ENCODE data around the gene SLX4.

SLX4 gene

DNA sequence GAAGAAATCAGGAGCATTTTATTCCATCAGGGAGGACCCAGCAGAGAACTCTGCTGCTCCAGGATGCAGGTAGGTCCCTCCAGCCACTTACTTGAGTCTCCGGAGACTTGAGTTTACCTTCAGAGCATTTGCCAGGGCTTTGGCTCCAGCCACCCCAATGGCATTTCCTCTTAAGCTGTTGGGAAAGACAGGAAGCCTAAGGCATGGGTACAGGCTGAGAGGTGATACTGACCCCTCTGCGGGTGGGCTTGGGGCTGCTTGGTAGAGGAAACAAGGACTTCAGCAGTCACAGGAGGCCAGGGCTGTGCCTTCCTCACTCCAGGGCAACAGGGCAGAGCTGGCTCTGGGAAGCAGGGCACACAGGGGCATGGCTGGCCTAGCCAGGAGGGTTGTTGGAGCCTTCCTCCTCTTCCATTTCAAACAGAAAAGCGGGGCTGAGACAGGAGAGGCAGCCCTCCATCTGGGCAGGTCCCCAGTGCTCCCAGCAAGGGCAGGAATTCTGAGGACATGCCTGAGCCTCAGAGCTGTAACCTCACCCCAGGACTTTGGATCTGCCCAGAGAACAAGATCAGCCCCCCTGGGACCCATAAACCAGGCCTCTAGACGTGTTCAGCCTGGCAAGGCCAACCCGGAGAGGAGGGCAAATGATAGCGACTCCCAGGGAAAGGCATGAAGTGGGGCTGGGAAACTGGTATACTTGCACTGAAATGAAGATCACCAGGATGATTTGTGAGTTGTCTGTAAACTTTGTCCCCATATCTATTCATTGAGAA is 68.6 kb downstream of the SLX4 start:
- TF ChIP-seq OSR1 (CRISPR knock-in tag; IDR thresholded peaks at IDR 0.05): no peak
- TF ChIP-seq ZNF8 (CRISPR knock-in tag; IDR thresholded peaks at IDR 0.05): no peak
- TF ChIP-seq, protein P1, sequence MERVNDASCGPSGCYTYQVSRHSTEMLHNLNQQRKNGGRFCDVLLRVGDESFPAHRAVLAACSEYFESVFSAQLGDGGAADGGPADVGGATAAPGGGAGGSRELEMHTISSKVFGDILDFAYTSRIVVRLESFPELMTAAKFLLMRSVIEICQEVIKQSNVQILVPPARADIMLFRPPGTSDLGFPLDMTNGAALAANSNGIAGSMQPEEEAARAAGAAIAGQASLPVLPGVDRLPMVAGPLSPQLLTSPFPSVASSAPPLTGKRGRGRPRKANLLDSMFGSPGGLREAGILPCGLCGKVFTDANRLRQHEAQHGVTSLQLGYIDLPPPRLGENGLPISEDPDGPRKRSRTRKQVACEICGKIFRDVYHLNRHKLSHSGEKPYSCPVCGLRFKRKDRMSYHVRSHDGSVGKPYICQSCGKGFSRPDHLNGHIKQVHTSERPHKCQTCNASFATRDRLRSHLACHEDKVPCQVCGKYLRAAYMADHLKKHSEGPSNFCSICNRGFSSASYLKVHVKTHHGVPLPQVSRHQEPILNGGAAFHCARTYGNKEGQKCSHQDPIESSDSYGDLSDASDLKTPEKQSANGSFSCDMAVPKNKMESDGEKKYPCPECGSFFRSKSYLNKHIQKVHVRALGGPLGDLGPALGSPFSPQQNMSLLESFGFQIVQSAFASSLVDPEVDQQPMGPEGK (CRISPR knock-in tag; IDR thresholded peaks at IDR 0.05; ENCODE audit: borderline replicate concordance): no peak
- no peak for TF ChIP-seq TOX (CRISPR knock-in tag; IDR thresholded peaks at IDR 0.05; ENCODE audit: borderline replicate concordance)
- no peak for TF ChIP-seq GLIS3 (CRISPR knock-in tag; IDR thresholded peaks at IDR 0.05)
- no peak for TF ChIP-seq ZFP3 (CRISPR knock-in tag; IDR thresholded peaks at IDR 0.05)
- TF ChIP-seq, protein P2, sequence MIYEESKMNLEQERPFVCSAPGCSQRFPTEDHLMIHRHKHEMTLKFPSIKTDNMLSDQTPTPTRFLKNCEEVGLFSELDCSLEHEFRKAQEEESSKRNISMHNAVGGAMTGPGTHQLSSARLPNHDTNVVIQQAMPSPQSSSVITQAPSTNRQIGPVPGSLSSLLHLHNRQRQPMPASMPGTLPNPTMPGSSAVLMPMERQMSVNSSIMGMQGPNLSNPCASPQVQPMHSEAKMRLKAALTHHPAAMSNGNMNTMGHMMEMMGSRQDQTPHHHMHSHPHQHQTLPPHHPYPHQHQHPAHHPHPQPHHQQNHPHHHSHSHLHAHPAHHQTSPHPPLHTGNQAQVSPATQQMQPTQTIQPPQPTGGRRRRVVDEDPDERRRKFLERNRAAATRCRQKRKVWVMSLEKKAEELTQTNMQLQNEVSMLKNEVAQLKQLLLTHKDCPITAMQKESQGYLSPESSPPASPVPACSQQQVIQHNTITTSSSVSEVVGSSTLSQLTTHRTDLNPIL (CRISPR knock-in tag; IDR thresholded peaks at IDR 0.05; ENCODE audit: low read depth): no peak
- TF ChIP-seq SNAI2 (CRISPR knock-in tag; IDR thresholded peaks at IDR 0.05): no peak
- TF ChIP-seq RARB (CRISPR knock-in tag; IDR thresholded peaks at IDR 0.05): no peak
- TF ChIP-seq ZNF565 (CRISPR knock-in tag; conservative IDR thresholded peaks at IDR 0.05; ENCODE audit: low read depth): no peak
- no peak for TF ChIP-seq ZC3H10 (CRISPR knock-in tag; IDR thresholded peaks at IDR 0.05)
- no peak for TF ChIP-seq TCF4 (CRISPR knock-in tag; IDR thresholded peaks at IDR 0.05; ENCODE audit: borderline replicate concordance)
- TF ChIP-seq, protein P3, sequence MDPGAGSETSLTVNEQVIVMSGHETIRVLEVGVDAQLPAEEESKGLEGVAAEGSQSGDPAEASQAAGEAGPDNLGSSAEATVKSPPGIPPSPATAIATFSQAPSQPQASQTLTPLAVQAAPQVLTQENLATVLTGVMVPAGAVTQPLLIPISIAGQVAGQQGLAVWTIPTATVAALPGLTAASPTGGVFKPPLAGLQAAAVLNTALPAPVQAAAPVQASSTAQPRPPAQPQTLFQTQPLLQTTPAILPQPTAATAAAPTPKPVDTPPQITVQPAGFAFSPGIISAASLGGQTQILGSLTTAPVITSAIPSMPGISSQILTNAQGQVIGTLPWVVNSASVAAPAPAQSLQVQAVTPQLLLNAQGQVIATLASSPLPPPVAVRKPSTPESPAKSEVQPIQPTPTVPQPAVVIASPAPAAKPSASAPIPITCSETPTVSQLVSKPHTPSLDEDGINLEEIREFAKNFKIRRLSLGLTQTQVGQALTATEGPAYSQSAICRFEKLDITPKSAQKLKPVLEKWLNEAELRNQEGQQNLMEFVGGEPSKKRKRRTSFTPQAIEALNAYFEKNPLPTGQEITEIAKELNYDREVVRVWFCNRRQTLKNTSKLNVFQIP (CRISPR knock-in tag; IDR thresholded peaks at IDR 0.05; ENCODE audit: borderline replicate concordance, low read depth): no peak
- peak; percentile 25 for ATAC-seq

DNA sequence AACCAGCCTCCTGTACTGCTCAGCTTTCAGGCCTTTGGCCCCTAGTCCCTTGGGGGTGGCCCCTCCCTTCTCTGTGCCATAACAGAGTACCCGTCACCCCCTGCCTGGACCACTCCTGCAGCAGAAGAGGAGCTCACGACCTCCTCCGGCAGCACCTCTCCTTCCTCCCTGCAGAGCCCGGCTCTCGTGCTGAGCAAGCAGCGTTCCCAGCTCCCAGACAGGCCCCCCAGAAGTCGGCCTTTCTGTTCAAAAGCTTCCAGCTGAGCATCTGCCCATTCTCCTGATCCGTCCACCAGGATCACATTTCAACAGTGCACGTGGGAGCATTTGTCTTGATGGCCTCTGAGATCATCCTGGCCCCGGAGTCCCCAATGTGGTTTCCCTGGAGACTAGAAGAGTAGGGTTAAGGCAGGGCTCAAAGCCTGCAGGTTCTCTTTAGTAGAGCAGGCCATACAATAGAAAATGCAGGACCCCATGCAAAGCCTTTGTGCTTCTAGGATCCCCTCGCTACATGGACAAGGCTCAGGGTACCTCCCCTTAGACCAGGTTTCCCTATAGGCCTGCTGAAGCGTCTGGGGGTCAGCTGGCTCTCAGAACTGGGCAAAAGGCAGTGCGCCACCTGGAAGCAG is 69.8 kb downstream of the SLX4 start:
- TF ChIP-seq, protein P2 (CRISPR knock-in tag; IDR thresholded peaks at IDR 0.05; ENCODE audit: low read depth): no peak
- TF ChIP-seq ZFP3 (CRISPR knock-in tag; IDR thresholded peaks at IDR 0.05) (no peak), GLIS3 (CRISPR knock-in tag; IDR thresholded peaks at IDR 0.05) (no peak), PPARA (CRISPR knock-in tag; IDR thresholded peaks at IDR 0.05; ENCODE audit: borderline replicate concordance) (no peak), RARB (CRISPR knock-in tag; IDR thresholded peaks at IDR 0.05) (no peak), ZFP30 (CRISPR knock-in tag; IDR thresholded peaks at IDR 0.05) (no peak), TCF4 (CRISPR knock-in tag; IDR thresholded peaks at IDR 0.05; ENCODE audit: borderline replicate concordance) (no peak), ZNF565 (CRISPR knock-in tag; conservative IDR thresholded peaks at IDR 0.05; ENCODE audit: low read depth) (no peak), BACH2 (CRISPR knock-in tag; IDR thresholded peaks at IDR 0.05; ENCODE audit: borderline replicate concordance) (no peak), CSDC2 (CRISPR knock-in tag; IDR thresholded peaks at IDR 0.05) (no peak), ZNF70 (CRISPR knock-in tag; IDR thresholded peaks at IDR 0.05) (no peak)
- TF ChIP-seq, protein P4, sequence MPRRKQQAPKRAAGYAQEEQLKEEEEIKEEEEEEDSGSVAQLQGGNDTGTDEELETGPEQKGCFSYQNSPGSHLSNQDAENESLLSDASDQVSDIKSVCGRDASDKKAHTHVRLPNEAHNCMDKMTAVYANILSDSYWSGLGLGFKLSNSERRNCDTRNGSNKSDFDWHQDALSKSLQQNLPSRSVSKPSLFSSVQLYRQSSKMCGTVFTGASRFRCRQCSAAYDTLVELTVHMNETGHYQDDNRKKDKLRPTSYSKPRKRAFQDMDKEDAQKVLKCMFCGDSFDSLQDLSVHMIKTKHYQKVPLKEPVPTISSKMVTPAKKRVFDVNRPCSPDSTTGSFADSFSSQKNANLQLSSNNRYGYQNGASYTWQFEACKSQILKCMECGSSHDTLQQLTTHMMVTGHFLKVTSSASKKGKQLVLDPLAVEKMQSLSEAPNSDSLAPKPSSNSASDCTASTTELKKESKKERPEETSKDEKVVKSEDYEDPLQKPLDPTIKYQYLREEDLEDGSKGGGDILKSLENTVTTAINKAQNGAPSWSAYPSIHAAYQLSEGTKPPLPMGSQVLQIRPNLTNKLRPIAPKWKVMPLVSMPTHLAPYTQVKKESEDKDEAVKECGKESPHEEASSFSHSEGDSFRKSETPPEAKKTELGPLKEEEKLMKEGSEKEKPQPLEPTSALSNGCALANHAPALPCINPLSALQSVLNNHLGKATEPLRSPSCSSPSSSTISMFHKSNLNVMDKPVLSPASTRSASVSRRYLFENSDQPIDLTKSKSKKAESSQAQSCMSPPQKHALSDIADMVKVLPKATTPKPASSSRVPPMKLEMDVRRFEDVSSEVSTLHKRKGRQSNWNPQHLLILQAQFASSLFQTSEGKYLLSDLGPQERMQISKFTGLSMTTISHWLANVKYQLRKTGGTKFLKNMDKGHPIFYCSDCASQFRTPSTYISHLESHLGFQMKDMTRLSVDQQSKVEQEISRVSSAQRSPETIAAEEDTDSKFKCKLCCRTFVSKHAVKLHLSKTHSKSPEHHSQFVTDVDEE (CRISPR knock-in tag; IDR thresholded peaks at IDR 0.05): no peak
- TF ChIP-seq, protein P5, sequence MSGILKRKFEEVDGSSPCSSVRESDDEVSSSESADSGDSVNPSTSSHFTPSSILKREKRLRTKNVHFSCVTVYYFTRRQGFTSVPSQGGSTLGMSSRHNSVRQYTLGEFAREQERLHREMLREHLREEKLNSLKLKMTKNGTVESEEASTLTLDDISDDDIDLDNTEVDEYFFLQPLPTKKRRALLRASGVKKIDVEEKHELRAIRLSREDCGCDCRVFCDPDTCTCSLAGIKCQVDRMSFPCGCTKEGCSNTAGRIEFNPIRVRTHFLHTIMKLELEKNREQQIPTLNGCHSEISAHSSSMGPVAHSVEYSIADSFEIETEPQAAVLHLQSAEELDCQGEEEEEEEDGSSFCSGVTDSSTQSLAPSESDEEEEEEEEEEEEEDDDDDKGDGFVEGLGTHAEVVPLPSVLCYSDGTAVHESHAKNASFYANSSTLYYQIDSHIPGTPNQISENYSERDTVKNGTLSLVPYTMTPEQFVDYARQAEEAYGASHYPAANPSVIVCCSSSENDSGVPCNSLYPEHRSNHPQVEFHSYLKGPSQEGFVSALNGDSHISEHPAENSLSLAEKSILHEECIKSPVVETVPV (CRISPR knock-in tag; IDR thresholded peaks at IDR 0.05): no peak
- TF ChIP-seq, protein P1 (CRISPR knock-in tag; IDR thresholded peaks at IDR 0.05; ENCODE audit: borderline replicate concordance): no peak
- ATAC-seq: no peak
